GM12878 (cell line): ENCODE measurements around the gene ISG20L2. TPM values are rescaled to one million over a fixed set of nuclear protein-coding genes. Genes with fewer than 3 reads are reported as not detected.

Source experiments
- CEBPB ChIP-seq, 2 experiments: fragments of 150-350 bp in 1 of 2; IDR thresholded peaks; 2 replicates each; pipeline ENCODE4 v1.6.1; 2012 to 2014; ENCODE audit warnings: low read depth in 2 of 2, low read length in 2 of 2, borderline replicate concordance in 1 of 2, inconsistent platforms in 1 of 2
- FOS ChIP-seq: IDR thresholded peaks from 3 replicates; pipeline ENCODE4 v1.6.1; 2011; ENCODE audit warnings: borderline replicate concordance; ENCODE audit not compliant: insufficient read length; ENCODE audit errors: extremely low read depth
- HCFC1 ChIP-seq: fragments of 150-350 bp; IDR thresholded peaks from 2 replicates; pipeline ENCODE4 v1.6.1; 2014; ENCODE audit warnings: low read length
- NFYB ChIP-seq: IDR thresholded peaks from 2 replicates; pipeline ENCODE4 v1.6.1; 2011; ENCODE audit warnings: low read depth, mild to moderate bottlenecking, low read length, improper control_type of control experiment, moderate library complexity; ENCODE audit not compliant: insufficient read depth
- NR2C1 ChIP-seq: fragments of 450-650 bp; IDR thresholded peaks from 2 replicates; pipeline ENCODE4 v1.6.1; 2017; ENCODE audit warnings: antibody characterized with exemption, mild to moderate bottlenecking, moderate library complexity
- PML ChIP-seq: IDR thresholded peaks from 2 replicates; pipeline ENCODE4 v1.6.1; 2012; ENCODE audit warnings: low read length, inconsistent platforms
- STAT3 ChIP-seq: IDR thresholded peaks from 2 replicates; pipeline ENCODE4 v1.6.1; 2011; ENCODE audit warnings: low read depth, low read length, improper control_type of control experiment
- TCF7 ChIP-seq: IDR thresholded peaks from 2 replicates; pipeline ENCODE4 v1.6.1; 2014; ENCODE audit warnings: antibody characterized with exemption, borderline replicate concordance
- ZNF24 ChIP-seq: fragments of 450-650 bp; IDR thresholded peaks from 2 replicates; pipeline ENCODE4 v1.6.1; 2017; ENCODE audit warnings: antibody characterized with exemption, mild to moderate bottlenecking
- polyA plus RNA-seq, 11 experiments: library from polyadenylated mRNA; depleted of rRNA in 4 of 11; unstranded in 6 of 11; stranded (reverse) in 5 of 11; fragments of >200 nt; fragmentation: Nextera tagmentation in 4 of 11; fragmentation: Illumina TruSeq in 1 of 11; extraction: Ambion mirVana in 4 of 11; extraction: Trizol in 1 of 11; gene quantifications; 1 replicate in 1 of 11; 2 replicates in 10 of 11; pipeline versions ENCODE4 v1.2.1 to v1.2.3, GENCODE V29; 2011 to 2016; ENCODE audit warnings: inconsistent platforms in 2 of 11, missing spikeins in 2 of 11, low read depth in 1 of 11
- total RNA-seq, 4 experiments: library from RNA; depleted of rRNA in 3 of 4; stranded (reverse); fragments of >200 nt in 3 of 4; fragmentation: Illumina TruSeq in 1 of 4; extraction: Trizol in 1 of 4; gene quantifications; 2 replicates each; pipeline versions ENCODE4 v1.2.1 to v1.2.3, GENCODE V29; 2013 to 2021
- TF ChIP-seq, protein P1 (sequence below): fragments of 450-650 bp; IDR thresholded peaks from 2 replicates; pipeline ENCODE4 v1.6.1; 2017; ENCODE audit warnings: mild to moderate bottlenecking, moderate library complexity
- TF ChIP-seq, protein P2 (sequence below), 3 experiments: IDR thresholded peaks in 2 of 3; conservative IDR thresholded peaks in 1 of 3; 2 replicates each; pipeline ENCODE4 v1.5.1; 2011; ENCODE audit warnings: low read depth in 3 of 3, low read length in 3 of 3, mild to moderate bottlenecking in 3 of 3, control low read depth in 2 of 3, moderate library complexity in 2 of 3, inconsistent platforms in 1 of 3, mixed read lengths in 1 of 3; ENCODE audit not compliant: control insufficient read depth in 2 of 3, insufficient read depth in 1 of 3; ENCODE audit errors: extremely low read depth in 1 of 3
- TF ChIP-seq, protein P3 (sequence below): IDR thresholded peaks from 2 replicates; pipeline ENCODE4 v1.6.1; 2011; ENCODE audit warnings: borderline replicate concordance, low read depth, mild to moderate bottlenecking, moderate library complexity, mixed read lengths, low read length; ENCODE audit not compliant: insufficient read depth; ENCODE audit errors: extremely low read length
- TF ChIP-seq, protein P4 (sequence below): fragments of 450-650 bp; conservative IDR thresholded peaks from 2 replicates; pipeline ENCODE4 v1.6.1; 2017; ENCODE audit warnings: mild to moderate bottlenecking, moderate library complexity
- TF ChIP-seq, protein P5 (sequence below): fragments of 450-650 bp; formaldehyde crosslinking; IDR thresholded peaks from 2 replicates; pipeline ENCODE4 v1.4.0; 2020; ENCODE audit warnings: mild to moderate bottlenecking, moderate library complexity

Gene ISG20L2
- total and polyA plus RNA-seq, 10 of the 15 experiments (the other 5 are each of a cell fraction or from before 2014, with no cell fraction given): 16.4 to 111 (median 48.0) TPM

DNA sequence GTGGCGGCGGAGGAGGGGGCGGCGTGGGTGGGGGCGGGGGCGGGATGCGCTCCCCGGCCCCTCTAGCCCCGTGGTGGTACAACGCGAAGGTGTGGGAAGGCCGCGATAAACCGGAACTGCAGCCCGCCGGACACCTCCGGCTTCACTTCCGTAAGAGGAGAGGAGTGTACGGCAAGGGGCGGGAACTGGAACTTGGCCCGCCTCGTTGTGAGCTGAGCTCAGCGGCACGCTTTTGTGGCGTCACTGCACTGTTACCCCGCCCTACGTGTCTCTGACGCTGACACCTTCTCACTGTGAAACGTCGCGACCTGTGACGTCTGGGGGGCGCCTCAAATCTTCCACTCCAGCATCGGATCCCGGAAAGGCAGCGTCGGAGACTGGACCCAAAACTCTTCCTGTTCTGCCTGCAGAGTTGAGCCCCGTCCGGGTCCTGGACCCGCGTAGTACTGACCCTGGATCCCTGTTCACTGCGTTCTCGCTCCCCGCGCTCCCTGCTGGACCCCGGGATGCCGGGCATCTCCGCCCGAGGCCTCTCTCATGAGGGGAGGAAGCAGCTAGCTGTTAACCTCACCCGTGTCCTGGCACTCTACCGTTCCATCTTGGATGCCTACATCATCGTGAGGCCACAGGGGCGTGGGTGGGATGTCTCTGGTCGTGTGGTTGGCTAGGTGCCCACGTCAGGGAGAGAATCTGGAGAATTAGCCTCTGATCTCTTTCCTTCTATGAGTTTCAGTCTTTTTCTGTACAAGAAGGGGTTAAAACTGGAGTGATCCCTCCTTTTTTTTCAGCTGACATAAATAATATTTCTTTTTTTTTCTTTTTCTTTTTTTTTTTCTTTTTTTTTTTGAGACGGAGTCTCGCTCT is at the start of gene ISG20L2 (continued):
- TF ChIP-seq, protein P1, sequence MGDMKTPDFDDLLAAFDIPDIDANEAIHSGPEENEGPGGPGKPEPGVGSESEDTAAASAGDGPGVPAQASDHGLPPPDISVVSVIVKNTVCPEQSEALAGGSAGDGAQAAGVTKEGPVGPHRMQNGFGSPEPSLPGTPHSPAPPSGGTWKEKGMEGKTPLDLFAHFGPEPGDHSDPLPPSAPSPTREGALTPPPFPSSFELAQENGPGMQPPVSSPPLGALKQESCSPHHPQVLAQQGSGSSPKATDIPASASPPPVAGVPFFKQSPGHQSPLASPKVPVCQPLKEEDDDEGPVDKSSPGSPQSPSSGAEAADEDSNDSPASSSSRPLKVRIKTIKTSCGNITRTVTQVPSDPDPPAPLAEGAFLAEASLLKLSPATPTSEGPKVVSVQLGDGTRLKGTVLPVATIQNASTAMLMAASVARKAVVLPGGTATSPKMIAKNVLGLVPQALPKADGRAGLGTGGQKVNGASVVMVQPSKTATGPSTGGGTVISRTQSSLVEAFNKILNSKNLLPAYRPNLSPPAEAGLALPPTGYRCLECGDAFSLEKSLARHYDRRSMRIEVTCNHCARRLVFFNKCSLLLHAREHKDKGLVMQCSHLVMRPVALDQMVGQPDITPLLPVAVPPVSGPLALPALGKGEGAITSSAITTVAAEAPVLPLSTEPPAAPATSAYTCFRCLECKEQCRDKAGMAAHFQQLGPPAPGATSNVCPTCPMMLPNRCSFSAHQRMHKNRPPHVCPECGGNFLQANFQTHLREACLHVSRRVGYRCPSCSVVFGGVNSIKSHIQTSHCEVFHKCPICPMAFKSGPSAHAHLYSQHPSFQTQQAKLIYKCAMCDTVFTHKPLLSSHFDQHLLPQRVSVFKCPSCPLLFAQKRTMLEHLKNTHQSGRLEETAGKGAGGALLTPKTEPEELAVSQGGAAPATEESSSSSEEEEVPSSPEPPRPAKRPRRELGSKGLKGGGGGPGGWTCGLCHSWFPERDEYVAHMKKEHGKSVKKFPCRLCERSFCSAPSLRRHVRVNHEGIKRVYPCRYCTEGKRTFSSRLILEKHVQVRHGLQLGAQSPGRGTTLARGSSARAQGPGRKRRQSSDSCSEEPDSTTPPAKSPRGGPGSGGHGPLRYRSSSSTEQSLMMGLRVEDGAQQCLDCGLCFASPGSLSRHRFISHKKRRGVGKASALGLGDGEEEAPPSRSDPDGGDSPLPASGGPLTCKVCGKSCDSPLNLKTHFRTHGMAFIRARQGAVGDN: no peak
- TF ChIP-seq, protein P2, sequence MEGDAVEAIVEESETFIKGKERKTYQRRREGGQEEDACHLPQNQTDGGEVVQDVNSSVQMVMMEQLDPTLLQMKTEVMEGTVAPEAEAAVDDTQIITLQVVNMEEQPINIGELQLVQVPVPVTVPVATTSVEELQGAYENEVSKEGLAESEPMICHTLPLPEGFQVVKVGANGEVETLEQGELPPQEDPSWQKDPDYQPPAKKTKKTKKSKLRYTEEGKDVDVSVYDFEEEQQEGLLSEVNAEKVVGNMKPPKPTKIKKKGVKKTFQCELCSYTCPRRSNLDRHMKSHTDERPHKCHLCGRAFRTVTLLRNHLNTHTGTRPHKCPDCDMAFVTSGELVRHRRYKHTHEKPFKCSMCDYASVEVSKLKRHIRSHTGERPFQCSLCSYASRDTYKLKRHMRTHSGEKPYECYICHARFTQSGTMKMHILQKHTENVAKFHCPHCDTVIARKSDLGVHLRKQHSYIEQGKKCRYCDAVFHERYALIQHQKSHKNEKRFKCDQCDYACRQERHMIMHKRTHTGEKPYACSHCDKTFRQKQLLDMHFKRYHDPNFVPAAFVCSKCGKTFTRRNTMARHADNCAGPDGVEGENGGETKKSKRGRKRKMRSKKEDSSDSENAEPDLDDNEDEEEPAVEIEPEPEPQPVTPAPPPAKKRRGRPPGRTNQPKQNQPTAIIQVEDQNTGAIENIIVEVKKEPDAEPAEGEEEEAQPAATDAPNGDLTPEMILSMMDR (IDR thresholded peaks at IDR 0.05 in 2 of 3, conservative IDR thresholded peaks at IDR 0.05 in 1 of 3; ENCODE audit: control insufficient read depth in 2 of 3, extremely low read depth in 1 of 3, insufficient read depth in 1 of 3, low read depth in 3 of 3, low read length in 3 of 3): no peak; a peak in 1 of 6 replicates
- no peak for TF ChIP-seq PML
- 0 out of 2 replicates have a peak, but pooled peaks have one; percentile 18 for TF ChIP-seq NFYB
- TF ChIP-seq, protein P3, sequence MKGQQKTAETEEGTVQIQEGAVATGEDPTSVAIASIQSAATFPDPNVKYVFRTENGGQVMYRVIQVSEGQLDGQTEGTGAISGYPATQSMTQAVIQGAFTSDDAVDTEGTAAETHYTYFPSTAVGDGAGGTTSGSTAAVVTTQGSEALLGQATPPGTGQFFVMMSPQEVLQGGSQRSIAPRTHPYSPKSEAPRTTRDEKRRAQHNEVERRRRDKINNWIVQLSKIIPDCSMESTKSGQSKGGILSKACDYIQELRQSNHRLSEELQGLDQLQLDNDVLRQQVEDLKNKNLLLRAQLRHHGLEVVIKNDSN: no peak
- TF ChIP-seq, protein P4, sequence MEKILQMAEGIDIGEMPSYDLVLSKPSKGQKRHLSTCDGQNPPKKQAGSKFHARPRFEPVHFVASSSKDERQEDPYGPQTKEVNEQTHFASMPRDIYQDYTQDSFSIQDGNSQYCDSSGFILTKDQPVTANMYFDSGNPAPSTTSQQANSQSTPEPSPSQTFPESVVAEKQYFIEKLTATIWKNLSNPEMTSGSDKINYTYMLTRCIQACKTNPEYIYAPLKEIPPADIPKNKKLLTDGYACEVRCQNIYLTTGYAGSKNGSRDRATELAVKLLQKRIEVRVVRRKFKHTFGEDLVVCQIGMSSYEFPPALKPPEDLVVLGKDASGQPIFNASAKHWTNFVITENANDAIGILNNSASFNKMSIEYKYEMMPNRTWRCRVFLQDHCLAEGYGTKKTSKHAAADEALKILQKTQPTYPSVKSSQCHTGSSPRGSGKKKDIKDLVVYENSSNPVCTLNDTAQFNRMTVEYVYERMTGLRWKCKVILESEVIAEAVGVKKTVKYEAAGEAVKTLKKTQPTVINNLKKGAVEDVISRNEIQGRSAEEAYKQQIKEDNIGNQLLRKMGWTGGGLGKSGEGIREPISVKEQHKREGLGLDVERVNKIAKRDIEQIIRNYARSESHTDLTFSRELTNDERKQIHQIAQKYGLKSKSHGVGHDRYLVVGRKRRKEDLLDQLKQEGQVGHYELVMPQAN: peak; percentile 36; the same call in 1 of the 2 replicates
- TF ChIP-seq CEBPB (IDR thresholded peaks at IDR 0.05; ENCODE audit: borderline replicate concordance in 1 of 2, low read depth in 2 of 2, low read length in 2 of 2): no peak
- no peak for TF ChIP-seq STAT3
- TF ChIP-seq, protein P5, sequence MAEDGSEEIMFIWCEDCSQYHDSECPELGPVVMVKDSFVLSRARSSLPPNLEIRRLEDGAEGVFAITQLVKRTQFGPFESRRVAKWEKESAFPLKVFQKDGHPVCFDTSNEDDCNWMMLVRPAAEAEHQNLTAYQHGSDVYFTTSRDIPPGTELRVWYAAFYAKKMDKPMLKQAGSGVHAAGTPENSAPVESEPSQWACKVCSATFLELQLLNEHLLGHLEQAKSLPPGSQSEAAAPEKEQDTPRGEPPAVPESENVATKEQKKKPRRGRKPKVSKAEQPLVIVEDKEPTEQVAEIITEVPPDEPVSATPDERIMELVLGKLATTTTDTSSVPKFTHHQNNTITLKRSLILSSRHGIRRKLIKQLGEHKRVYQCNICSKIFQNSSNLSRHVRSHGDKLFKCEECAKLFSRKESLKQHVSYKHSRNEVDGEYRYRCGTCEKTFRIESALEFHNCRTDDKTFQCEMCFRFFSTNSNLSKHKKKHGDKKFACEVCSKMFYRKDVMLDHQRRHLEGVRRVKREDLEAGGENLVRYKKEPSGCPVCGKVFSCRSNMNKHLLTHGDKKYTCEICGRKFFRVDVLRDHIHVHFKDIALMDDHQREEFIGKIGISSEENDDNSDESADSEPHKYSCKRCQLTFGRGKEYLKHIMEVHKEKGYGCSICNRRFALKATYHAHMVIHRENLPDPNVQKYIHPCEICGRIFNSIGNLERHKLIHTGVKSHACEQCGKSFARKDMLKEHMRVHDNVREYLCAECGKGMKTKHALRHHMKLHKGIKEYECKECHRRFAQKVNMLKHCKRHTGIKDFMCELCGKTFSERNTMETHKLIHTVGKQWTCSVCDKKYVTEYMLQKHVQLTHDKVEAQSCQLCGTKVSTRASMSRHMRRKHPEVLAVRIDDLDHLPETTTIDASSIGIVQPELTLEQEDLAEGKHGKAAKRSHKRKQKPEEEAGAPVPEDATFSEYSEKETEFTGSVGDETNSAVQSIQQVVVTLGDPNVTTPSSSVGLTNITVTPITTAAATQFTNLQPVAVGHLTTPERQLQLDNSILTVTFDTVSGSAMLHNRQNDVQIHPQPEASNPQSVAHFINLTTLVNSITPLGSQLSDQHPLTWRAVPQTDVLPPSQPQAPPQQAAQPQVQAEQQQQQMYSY (CRISPR knock-in tag): no peak
- peak; percentile 48; the same call in 1 of the 2 replicates for TF ChIP-seq HCFC1
- TF ChIP-seq ZNF24: no peak; the same call in 1 of the 2 replicates
- no peak for TF ChIP-seq TCF7
- TF ChIP-seq NR2C1: 0 out of 2 replicates have a peak, but pooled peaks have one; percentile 1
- TF ChIP-seq FOS: no peak
